Spleen (tissue), 7 donors: ENCODE results near the gene PSD2.

Source experiments
- POLR2A ChIP-seq, 3 donors: fragments of 450-650 bp; IDR thresholded peaks; one replicate each; pipeline ENCODE4 v1.5.1; 2017; ENCODE audit warnings: antibody characterized with exemption in 3 of 3, mild to moderate bottlenecking in 1 of 3
- TF ChIP-seq, protein P1 (sequence below), 11 experiments: fragments of 200-600 bp in 7 of 11; fragments of 450-650 bp in 4 of 11; sonication (generic) in 4 of 11; IDR thresholded peaks in 8 of 11; conservative IDR thresholded peaks in 3 of 11; 1 replicate in 7 of 11; 2 replicates in 4 of 11; pipeline versions ENCODE4 v1.4.0 to v1.8.0; 2016 to 2021; ENCODE audit warnings: antibody characterized with exemption in 11 of 11, inconsistent platforms in 4 of 11, mild to moderate bottlenecking in 1 of 11
- donor health status: DM: no; HTN: no; CAD: no; lungs with moderate emphysema.
- donor health status: DM: no; HTN: no; CAD: no.
- donor health status: DM: no; HTN: no; CAD: no.

GRCh38 chr5:139859013-139859412 is 63.4 kb downstream of the PSD2 start:
- TF ChIP-seq, protein P1, sequence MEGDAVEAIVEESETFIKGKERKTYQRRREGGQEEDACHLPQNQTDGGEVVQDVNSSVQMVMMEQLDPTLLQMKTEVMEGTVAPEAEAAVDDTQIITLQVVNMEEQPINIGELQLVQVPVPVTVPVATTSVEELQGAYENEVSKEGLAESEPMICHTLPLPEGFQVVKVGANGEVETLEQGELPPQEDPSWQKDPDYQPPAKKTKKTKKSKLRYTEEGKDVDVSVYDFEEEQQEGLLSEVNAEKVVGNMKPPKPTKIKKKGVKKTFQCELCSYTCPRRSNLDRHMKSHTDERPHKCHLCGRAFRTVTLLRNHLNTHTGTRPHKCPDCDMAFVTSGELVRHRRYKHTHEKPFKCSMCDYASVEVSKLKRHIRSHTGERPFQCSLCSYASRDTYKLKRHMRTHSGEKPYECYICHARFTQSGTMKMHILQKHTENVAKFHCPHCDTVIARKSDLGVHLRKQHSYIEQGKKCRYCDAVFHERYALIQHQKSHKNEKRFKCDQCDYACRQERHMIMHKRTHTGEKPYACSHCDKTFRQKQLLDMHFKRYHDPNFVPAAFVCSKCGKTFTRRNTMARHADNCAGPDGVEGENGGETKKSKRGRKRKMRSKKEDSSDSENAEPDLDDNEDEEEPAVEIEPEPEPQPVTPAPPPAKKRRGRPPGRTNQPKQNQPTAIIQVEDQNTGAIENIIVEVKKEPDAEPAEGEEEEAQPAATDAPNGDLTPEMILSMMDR (IDR thresholded peaks at IDR 0.05 in 8 of 11, conservative IDR thresholded peaks at IDR 0.05 in 3 of 11), result no peak
- TF ChIP-seq POLR2A (IDR thresholded peaks at IDR 0.05), result no peak
